ENCODE measurements around the gene TXNRD2. TPM values are rescaled to one million over a fixed set of nuclear protein-coding genes. Genes with fewer than 3 reads are reported as not detected.

Gene TXNRD2
- 12.2 TPM for polyA plus RNA-seq (2013, experiment 1 of 2)
- 12.3 TPM for polyA plus RNA-seq (2013, experiment 2 of 2)

DNA sequence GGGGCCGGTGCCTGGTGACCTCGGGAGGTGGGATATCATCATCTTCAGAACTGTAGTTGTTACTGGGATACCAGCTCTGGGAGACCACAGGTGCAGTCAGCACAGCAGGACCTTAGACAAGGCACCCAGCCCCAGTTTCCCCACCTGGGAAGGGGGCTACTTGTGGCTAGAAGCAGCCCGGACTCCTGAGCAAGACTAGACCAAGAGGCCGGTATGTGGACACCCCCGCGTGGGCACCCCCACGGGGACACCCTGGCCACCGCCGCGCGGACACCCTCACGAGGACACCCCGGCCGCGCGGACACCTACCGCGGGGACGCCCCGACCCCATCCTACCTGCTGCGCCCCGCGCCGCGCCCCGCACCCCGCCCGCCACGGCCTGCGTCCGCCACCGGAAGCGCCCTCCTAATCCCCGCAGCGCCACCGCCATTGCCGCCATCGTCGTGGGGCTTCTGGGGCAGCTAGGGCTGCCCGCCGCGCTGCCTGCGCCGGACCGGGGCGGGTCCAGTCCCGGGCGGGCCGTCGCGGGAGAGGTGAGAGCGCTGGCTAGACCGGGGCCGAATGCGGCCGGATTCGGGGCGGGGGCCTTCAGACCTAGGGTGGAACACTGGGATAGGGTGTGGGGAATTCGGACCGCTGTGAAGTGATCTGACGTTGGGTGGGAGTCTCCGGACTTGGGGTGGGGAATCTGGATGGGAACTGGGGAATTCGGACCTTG, at the start of gene TXNRD2, which contains the start of gene COMT:
TXNRD2 (minus strand) TSS at position 454 of the 718 bp plus-strand sequence; CDS start at position 439, 15 bp downstream.
COMT (plus strand) TSS at position 408 of the 718 bp plus-strand sequence. CDS start 20,755 bp downstream, outside the sequence.
- Histone ChIP-seq H3K9me3 (ENCODE audit: insufficient read depth, low read depth, low read length) (no peaks in the 10 kb centered on the region), H3K27ac (ENCODE audit: low read depth, low read length) (peak within 1 kb of the TSS; percentile 60), H3K27me3 (ENCODE audit: insufficient read depth, low read length) (no peaks in the 10 kb centered on the region), H3K4me3 (ENCODE audit: low read length) (peak within 1 kb of the TSS; percentile 78), H3K4me1 (ENCODE audit: insufficient read depth, low read length) (peaks cover 20% of the 10 kb centered on the region), H3K36me3 (ENCODE audit: insufficient read depth, low read length) (peaks cover 3% of the 10 kb centered on the region; the same call in 1 of the 2 replicates), H3K9ac (ENCODE audit: low read depth, low read length) (peak within 1 kb of the TSS; percentile 79)
- WGBS, result 50% methylated on average over 63 of the region's 63 CpGs

GRCh38 chr22:19991395-19991644, 49.7 kb upstream of the TXNRD2 start:
- H3K9ac ChIP-seq (ENCODE audit: low read depth, low read length), result no peak overlapping the region
- no peak overlapping the region for H3K4me3 ChIP-seq (ENCODE audit: low read length)
- H3K27me3 ChIP-seq (ENCODE audit: insufficient read depth, low read length), result no peaks in the 10 kb centered on the region
- H3K9me3 ChIP-seq (ENCODE audit: insufficient read depth, low read depth, low read length), result no peaks in the 10 kb centered on the region
- H3K4me1 ChIP-seq (ENCODE audit: insufficient read depth, low read length), result no peaks in the 10 kb centered on the region
- H3K27ac ChIP-seq (ENCODE audit: low read depth, low read length), result no peak overlapping the region
- no peaks in the 10 kb centered on the region for H3K36me3 ChIP-seq (ENCODE audit: insufficient read depth, low read length)

GRCh38 chr22:19990609-19991394, 49.2 kb upstream of the TXNRD2 start:
- Histone ChIP-seq H3K4me3 (ENCODE audit: low read length) (no peak overlapping the region), H3K9me3 (ENCODE audit: insufficient read depth, low read depth, low read length) (no peaks in the 10 kb centered on the region), H3K9ac (ENCODE audit: low read depth, low read length) (no peak overlapping the region), H3K27me3 (ENCODE audit: insufficient read depth, low read length) (no peaks in the 10 kb centered on the region), H3K36me3 (ENCODE audit: insufficient read depth, low read length) (no peaks in the 10 kb centered on the region), H3K27ac (ENCODE audit: low read depth, low read length) (no peak overlapping the region), H3K4me1 (ENCODE audit: insufficient read depth, low read length) (peaks cover 5% of the 10 kb centered on the region; the same call in 1 of the 2 replicates)
- 94% methylated on average over 20 of the region's 20 CpGs for WGBS

DNA sequence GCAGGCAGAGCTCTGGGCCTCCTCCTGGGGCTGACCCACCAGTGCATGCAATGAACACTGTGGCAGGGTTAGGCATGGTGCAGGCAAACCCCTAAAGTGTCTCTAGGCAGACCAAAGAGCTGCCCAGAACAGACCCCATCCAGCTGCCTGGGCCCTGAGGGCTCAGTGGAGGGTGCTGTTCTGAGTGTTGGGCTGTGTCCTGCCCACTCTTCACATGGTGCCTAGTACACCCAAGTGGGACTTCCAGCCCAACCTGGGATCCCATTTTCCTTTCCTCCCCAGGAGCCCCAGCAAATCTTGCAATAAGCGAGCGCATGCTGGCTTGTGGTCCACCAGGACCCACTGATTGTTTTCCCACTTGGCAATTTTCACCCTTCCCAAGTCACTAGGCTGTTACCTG, 48.6 kb upstream of the TXNRD2 start:
- 98% methylated on average over 2 of the region's 2 CpGs for WGBS

GRCh38 chr22:19989725-19990067, 48.1 kb upstream of the TXNRD2 start:
- Histone ChIP-seq H3K27ac (ENCODE audit: low read depth, low read length) (no peak overlapping the region), H3K9me3 (ENCODE audit: insufficient read depth, low read depth, low read length) (no peaks in the 10 kb centered on the region), H3K9ac (ENCODE audit: low read depth, low read length) (no peak overlapping the region), H3K36me3 (ENCODE audit: insufficient read depth, low read length) (no peaks in the 10 kb centered on the region), H3K4me3 (ENCODE audit: low read length) (no peak overlapping the region), H3K27me3 (ENCODE audit: insufficient read depth, low read length) (no peaks in the 10 kb centered on the region), H3K4me1 (ENCODE audit: insufficient read depth, low read length) (peaks cover 5% of the 10 kb centered on the region; the same call in 1 of the 2 replicates)
- 72% methylated on average over 3 of the region's 3 CpGs for WGBS

More for the DNA sequence above, 48.6 kb upstream of the TXNRD2 start:
- Histone ChIP-seq H3K9me3 (ENCODE audit: insufficient read depth, low read depth, low read length) (no peaks in the 10 kb centered on the region), H3K27ac (ENCODE audit: low read depth, low read length) (no peak overlapping the region), H3K27me3 (ENCODE audit: insufficient read depth, low read length) (no peaks in the 10 kb centered on the region), H3K9ac (ENCODE audit: low read depth, low read length) (no peak overlapping the region), H3K4me1 (ENCODE audit: insufficient read depth, low read length) (peaks cover 5% of the 10 kb centered on the region; the same call in 1 of the 2 replicates), H3K4me3 (ENCODE audit: low read length) (no peak overlapping the region), H3K36me3 (ENCODE audit: insufficient read depth, low read length) (no peaks in the 10 kb centered on the region)

DNA sequence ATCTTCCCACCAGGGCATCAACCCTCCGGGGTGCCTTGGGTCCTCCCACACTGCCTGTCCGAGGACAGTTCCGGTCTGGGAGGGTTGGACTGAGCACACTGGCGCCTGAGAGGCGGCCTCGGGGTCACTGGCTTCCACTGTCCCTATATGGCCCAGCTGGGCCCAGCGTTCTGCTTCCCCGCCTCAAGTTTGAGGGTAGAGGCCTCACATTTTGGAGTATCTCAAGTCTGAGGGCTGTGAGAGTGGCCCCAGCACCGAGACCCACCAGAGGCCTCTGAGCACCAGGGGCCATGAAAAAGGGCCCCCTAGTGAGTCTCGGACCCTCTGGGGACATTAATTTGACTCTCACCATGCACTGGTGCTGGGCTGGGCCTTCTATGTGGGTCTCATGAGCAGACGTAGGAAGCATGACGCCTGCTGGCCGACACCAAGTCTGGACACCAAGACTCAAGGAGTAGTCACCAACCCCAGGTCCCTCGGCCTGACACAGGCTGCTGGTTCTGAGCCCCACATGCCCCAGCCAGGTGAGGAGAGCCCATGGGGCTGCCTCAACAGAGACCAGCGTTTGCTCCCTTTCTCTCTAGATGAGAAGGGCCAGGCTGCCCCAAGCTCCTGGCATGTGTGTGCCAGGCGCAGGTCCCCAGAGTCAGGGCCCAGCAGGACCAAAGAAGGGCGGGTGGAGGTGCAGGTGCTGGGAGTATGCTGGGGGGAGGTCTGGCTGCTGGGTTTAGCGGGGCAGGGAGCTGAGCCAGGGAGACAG, 47.5 kb upstream of the TXNRD2 start:
- H3K36me3 ChIP-seq (ENCODE audit: insufficient read depth, low read length), result no peaks in the 10 kb centered on the region
- no peak overlapping the region for H3K9ac ChIP-seq (ENCODE audit: low read depth, low read length)
- H3K4me1 ChIP-seq (ENCODE audit: insufficient read depth, low read length), result peaks cover 5% of the 10 kb centered on the region; the same call in 1 of the 2 replicates
- no peaks in the 10 kb centered on the region for H3K9me3 ChIP-seq (ENCODE audit: insufficient read depth, low read depth, low read length)
- 91% methylated on average over 18 of the region's 18 CpGs for WGBS
- H3K27me3 ChIP-seq (ENCODE audit: insufficient read depth, low read length), result no peaks in the 10 kb centered on the region
- no peak overlapping the region for H3K27ac ChIP-seq (ENCODE audit: low read depth, low read length)
- H3K4me3 ChIP-seq (ENCODE audit: low read length), result no peak overlapping the region

DNA sequence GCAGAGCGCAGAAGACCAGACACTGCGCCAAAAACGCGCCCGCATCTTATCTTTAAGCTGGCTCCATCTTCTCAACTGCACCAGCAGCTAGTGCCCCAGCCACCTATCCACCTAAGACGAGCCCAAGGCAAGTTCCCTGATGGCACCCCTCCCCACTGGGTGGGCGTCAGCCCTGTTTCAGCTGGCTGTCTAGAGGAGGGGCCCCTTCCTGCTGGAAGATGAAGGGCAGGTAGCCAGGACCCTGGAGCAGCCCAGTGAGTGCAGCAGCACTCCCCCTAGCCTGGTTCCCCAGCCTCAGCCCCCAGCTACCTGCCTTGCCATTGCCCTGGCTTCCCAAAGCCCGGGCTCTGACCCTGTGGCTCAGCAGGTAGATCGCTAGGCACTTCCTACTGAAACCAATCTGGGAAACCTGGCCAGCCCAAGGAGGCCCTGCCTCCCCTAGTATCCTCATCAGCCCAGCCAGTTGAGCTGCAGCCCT, 46.8 kb upstream of the TXNRD2 start:
- no peaks in the 10 kb centered on the region for H3K9me3 ChIP-seq (ENCODE audit: insufficient read depth, low read depth, low read length)
- H3K36me3 ChIP-seq (ENCODE audit: insufficient read depth, low read length), result no peaks in the 10 kb centered on the region
- 89% methylated on average over 9 of the region's 9 CpGs for WGBS
- no peak overlapping the region for H3K9ac ChIP-seq (ENCODE audit: low read depth, low read length)
- H3K27ac ChIP-seq (ENCODE audit: low read depth, low read length), result no peak overlapping the region
- H3K4me3 ChIP-seq (ENCODE audit: low read length), result no peak overlapping the region
- no peaks in the 10 kb centered on the region for H3K27me3 ChIP-seq (ENCODE audit: insufficient read depth, low read length)
- H3K4me1 ChIP-seq (ENCODE audit: insufficient read depth, low read length), result peaks cover 5% of the 10 kb centered on the region; the same call in 1 of the 2 replicates

DNA sequence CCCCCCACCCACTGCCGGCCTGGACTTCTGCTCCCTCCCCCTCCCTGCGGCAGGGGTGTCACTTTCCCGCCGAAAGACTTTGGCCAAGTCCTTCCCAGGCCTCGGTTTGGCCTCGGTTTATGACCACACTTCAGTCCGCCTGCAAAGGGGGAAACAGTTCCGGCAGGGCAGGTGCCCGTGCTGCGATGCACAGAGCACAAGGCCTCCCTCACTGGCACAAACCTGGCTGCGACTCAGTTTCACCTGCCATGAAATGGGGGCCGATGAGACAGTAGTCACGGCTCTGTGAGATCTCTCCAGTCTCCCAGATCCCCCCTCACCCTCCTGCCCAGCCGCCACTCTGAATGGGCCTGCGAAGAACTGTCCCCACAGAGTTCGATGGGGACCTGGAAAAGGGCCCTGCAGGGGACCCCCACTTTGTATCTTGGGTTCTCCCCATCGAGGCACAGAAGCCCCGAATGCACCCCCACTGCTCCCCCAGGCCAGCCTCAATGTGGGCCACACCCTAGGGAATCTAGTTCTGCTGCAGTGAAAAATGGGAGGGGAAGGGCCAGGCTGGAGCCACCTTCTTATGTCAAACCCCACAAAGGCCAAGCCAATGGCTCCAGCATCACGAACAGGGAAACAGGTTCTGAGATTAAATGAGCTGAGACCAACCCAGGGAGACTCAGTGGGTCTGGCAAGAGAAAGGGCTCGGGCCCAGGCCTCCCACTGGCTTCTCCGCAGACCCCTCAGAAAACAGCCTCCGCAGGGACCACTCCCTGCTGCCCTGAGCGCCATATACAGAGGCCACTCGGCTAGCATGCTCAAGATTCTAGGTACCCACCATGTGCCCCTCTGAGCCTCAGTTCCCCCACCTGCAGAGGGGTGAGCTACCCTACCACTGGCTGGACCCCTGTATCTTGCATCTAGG, 46.0 kb upstream of the TXNRD2 start:
- no peak overlapping the region for H3K9ac ChIP-seq (ENCODE audit: low read depth, low read length)
- H3K36me3 ChIP-seq (ENCODE audit: insufficient read depth, low read length), result no peaks in the 10 kb centered on the region
- no peaks in the 10 kb centered on the region for H3K9me3 ChIP-seq (ENCODE audit: insufficient read depth, low read depth, low read length)
- H3K4me1 ChIP-seq (ENCODE audit: insufficient read depth, low read length), result peaks cover 5% of the 10 kb centered on the region; the same call in 1 of the 2 replicates
- 68% methylated on average over 24 of the region's 24 CpGs for WGBS
- no peak overlapping the region for H3K27ac ChIP-seq (ENCODE audit: low read depth, low read length)
- H3K4me3 ChIP-seq (ENCODE audit: low read length), result no peak overlapping the region
- H3K27me3 ChIP-seq (ENCODE audit: insufficient read depth, low read length), result no peaks in the 10 kb centered on the region

DNA sequence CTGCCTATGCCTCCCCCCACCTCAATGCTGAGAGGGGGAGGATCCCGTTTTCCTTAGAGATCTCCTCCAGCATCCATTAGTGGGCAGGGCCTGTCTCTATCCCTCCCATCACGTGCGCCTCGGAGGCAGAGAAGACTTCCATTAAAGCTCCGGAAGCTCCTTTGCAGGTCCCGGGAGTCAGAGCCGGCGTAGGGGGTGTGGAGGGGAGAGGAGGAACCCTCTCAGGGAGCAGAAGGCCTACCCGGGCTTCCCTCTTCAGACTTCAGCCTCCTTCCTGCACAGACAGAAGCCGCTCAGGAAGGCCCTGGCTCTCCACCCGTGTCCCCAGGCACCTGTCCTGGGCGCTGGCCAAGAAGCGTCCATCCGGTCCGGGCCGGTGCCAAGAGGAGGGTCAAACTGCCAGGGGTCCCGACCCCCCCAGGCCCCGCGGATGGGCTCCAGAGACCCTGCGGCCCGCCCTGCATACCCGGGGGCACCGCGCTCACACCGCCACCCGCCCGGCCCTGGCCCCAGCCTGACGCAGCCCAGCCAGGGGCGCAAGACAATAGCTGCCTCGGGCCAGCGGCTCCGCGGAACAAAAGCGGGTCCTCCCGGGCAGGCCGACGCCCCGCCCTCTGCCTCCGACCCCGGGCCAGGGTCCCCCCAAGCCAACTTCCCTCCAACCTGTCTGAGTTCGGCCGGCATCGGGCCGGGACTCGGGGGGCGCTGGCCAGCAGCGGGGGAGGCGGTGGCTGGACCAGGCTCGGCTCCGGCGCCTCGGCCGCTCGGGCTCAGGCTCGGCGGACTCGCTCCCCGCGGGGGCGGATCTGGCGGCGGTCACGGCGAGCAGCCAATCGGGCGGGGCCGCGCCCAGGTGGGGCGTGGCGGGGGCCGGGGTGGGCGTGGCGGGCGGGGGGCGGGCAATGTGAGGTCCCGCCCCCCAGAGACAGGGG, 45.1 kb upstream of the TXNRD2 start:
- no peaks in the 10 kb centered on the region for H3K27me3 ChIP-seq (ENCODE audit: insufficient read depth, low read length)
- H3K36me3 ChIP-seq (ENCODE audit: insufficient read depth, low read length), result 0 out of 2 replicates have a peak, but pooled peaks cover 2% of the 10 kb centered on the region
- H3K27ac ChIP-seq (ENCODE audit: low read depth, low read length), result peak overlapping the region; percentile 74
- H3K9ac ChIP-seq (ENCODE audit: low read depth, low read length), result peak overlapping the region; percentile 88
- H3K4me1 ChIP-seq (ENCODE audit: insufficient read depth, low read length), result peaks cover 5% of the 10 kb centered on the region; the same call in 1 of the 2 replicates
- WGBS, result under 1% methylated on average over 63 of the region's 76 CpGs
- H3K4me3 ChIP-seq (ENCODE audit: low read length), result peak overlapping the region; percentile 87
- no peaks in the 10 kb centered on the region for H3K9me3 ChIP-seq (ENCODE audit: insufficient read depth, low read depth, low read length)

Data from HUES64 (cell line).